GM18508 (cell line): ENCODE data around the gene SVOPL.

Source experiments
- ATAC-seq: cut with Tn5 transposase; IDR thresholded peaks from one replicate; pipeline ENCODE4 v1.9.1; 2021; ENCODE audit warnings: moderate number of reproducible peaks; ENCODE audit not compliant: insufficient read depth, unreplicated experiment

SVOPL gene

DNA sequence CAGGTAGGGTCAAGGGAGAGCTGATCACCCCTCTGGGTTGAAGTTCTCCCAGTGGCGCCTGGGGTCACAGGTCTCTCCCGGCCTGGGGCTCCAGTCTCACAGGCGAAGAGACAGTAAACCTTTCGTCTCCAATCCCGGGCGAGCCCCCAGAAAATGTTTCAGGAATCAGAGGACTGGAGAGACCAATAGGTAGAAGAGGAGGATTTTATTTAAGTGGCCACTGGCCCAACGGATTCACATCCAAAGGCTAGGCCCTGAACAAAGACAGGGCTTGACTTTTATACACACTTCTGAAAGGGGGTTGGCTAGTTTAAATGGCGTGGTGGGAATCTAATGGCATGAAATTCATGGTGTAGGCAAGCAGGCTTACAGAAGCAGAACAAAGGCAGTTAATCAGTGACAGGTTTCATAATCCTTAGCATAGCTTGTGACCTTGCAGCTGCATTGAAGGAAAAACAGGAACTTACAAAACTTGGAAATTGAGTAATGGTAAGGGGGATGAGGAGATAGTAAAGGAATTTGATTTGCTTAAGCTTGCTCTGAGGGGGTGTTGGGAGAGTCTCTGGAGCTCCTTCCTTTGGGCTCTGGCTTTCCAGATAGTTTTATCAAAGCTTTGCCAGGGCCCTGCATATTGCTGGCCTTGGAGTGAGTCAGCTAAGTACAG, 135.6 kb downstream of the SVOPL start:
- ATAC-seq = no peak

DNA sequence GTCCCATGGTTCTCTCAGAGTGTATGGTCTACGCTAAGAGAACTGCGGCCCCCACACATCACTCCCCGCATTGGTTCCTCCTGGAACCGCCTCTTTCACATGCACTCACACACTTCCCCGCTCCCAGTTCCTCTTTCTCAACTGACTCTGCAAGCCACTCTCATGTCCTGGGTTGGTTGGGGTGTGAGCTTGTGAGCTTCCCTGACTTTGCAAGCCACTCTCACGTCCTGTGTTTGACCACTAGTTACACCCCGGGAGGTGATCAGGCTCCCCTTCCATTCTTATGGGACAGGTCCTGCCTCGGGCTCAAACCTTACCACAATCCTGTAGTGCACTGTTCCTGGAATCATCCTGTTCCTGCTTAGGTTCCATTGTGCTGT, 136.1 kb downstream of the SVOPL start:
- no peak for ATAC-seq

GRCh38 chr7:138564365-138564764, 136.8 kb downstream of the SVOPL start:
- no peak for ATAC-seq

GRCh38 chr7:138563808-138564207, 137.4 kb downstream of the SVOPL start:
- no peak for ATAC-seq

DNA sequence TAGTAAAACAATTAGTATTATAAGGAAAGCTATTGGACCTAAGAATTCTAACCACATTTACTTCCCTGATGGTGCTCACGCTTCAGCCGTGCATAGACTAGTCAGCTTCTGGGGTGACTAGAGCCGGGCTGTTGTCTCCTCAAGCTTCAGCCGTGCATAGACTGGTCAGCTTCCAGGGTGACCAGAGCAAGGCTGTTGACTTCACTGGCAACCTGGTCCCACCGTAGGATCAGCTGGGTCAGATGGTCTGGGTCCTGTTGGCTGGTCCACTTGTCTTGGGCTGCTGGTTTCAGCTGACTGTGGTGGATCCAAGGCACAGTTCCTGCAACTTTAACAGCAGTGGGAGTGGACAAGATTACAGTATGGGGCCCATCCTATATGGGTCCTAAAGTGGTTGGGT, 141.7 kb downstream of the SVOPL start:
- ATAC-seq = no peak

DNA sequence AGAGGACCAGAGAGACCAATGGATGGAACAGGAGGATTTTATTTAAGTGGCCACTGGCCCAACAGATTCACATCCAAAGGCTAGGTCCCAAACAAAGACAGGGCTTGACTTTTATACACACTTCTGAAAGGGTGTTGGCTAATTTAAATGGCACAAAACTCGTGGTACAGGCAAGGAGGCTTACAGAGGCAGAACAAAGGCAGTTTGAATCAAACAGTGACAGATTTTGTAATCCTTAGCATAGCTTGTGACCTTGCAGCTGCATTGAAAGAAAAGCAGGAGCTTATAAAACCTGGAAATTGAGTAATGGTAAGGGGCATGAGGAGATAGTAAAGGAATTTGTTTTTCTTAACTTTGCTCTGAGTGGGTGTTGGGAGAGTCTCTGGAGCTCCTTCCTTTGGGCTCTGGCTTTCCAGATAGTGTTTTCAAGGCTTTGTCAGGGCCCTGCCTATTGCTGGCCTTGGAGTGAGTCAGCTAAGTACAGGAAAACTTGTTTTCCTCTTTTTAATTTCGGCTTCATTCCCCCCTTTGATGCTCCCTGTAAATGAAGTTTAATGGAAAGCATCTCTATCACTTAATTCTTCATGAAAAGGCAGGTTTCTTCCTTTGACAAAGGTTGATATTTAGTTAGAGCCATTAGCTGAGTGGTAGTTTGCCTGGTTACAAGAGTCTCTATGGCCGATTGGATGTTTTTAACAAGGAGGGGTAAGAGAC, 144.2 kb downstream of the SVOPL start:
- ATAC-seq = no peak

GRCh38 chr7:138555684-138556083, 145.5 kb downstream of the SVOPL start:
- ATAC-seq = no peak

DNA sequence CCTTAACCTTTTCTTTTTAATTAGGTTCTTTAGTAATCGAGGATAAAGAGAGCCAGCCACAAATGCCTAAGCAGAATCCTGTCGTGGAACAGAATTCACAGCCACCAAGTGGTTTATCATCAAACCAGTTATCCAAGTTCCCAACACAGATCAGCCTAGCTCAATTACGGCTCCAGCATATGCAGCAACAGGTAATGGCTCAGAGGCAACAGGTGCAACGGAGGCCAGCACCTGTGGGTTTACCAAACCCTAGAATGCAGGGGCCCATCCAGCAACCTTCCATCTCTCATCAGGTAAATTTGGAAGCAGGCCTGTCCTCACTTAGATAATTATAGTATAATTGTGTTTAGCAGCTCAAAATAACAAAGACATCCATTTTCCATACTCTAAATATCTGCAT, 146.5 kb downstream of the SVOPL start:
- ATAC-seq = no peak

DNA sequence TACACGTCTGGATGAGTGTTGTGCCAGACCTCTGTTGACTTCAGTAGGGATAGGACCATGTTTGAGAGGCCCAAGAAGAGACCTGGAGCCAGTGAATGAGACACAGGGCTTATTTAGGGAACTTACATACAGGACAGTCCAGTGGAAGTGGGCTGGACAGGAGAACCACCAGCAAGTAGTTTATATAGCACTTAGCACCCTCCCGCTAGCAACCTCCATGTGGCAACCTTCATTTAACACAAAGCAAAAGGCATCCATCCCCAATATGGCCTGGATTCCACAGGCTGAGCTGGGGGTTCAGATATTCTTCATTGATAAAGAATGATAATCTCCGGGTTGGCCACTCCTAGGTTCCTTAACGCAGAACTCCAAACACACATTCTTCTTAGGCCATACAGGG, 147.4 kb downstream of the SVOPL start:
- ATAC-seq = no peak

GRCh38 chr7:138551102-138551501, 150.1 kb downstream of the SVOPL start:
- ATAC-seq = no peak

DNA sequence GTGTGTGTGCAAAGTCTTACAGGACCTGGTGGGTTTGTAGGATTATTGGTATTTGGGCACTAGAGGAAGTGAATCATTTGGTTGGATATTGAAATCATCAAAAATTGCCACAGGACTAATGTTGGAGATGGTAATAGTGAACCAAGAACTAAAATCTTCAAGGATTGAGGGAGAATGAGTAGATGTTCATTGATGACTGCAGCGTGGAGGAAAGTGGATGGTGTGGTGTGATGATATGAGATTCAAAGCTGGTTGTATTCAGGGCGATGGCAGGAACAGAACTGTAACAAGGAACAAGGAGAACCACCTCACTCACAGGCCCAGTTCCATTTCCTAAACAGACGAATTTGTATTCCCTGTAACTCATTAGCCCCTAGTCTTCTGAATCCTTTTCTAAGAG, 150.8 kb downstream of the SVOPL start:
- ATAC-seq = no peak

GRCh38 chr7:138549082-138549481, 152.1 kb downstream of the SVOPL start:
- ATAC-seq = no peak

DNA sequence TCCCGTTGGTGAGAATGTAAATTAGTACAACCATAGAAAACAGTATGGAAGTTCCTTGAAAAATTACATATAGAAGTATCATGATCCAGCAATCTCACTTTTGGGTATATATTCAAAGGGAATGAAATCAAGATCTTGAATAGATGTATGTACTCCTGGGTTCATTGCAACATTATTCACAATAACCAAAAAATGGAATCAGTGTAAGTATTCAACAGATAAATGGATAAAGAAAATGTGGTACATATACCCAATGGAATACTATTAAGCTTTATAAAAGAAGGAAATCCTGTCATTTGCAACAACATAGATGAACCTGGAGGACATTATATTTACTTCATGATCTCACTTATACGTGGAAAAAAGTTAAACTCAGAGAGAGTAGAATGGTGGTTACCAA, 154.3 kb downstream of the SVOPL start:
- no peak for ATAC-seq

DNA sequence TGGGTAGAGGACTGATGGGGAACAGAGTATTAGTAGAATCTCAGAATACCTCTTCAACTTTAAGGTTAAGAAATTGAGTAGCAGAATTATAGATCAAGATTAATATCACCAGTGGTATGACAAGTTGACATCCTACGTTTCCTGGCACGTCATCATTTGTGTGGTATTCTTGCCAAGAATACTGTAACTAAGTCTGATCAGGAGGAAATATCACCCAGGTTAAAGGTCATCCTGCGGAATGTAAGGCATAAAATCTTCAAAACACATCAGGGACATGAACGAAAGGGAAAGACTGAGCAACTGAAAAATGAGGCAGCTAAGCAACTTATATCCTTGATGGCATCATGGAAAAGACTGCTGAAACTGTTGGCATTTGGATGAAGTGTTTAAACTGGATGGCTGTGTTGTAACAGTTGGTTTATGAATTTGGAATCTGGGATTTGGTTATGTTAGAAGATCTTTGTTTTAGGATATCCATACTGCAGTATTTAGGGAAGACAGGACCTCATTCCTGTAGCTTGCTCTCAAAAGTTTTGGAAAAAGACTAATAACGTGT, 155.0 kb downstream of the SVOPL start:
- ATAC-seq = no peak

- no peak for ATAC-seq
These were observed 156.0 kb downstream of the SVOPL start for GRCh38 chr7:138545123-138545522.
